HG02943 (cell line): ENCODE measurements around the gene NEK7.

ENCODE experiments used
- ATAC-seq: cut with Tn5 transposase; IDR thresholded peaks from one replicate; pipeline ENCODE4 v1.9.1; 2021; ENCODE audit warnings: mild to moderate bottlenecking, low read depth, moderate library complexity; ENCODE audit not compliant: unreplicated experiment

NEK7 gene

GRCh38 chr1:198246337-198246736 lies 89.5 kb downstream of the NEK7 start:
- ATAC-seq = no peak

- ATAC-seq = no peak
These were observed 96.5 kb downstream of the NEK7 start for GRCh38 chr1:198253259-198253658.

- peak; percentile 99 for ATAC-seq
These were observed 96.9 kb downstream of the NEK7 start for GRCh38 chr1:198253668-198254067.

GRCh38 chr1:198254521-198254920 lies 97.7 kb downstream of the NEK7 start:
- no peak for ATAC-seq

GRCh38 chr1:198254948-198255347 lies 98.2 kb downstream of the NEK7 start:
- no peak for ATAC-seq

- ATAC-seq = no peak
These were observed 99.0 kb downstream of the NEK7 start for GRCh38 chr1:198255784-198256183.

- no peak for ATAC-seq
These were observed 101.7 kb downstream of the NEK7 start for GRCh38 chr1:198258491-198258890.

- ATAC-seq = no peak
These were observed 102.7 kb downstream of the NEK7 start for GRCh38 chr1:198259333-198260074.

- ATAC-seq = no peak
These were observed 105.1 kb downstream of the NEK7 start for GRCh38 chr1:198261886-198262285.

GRCh38 chr1:198263186-198263585 lies 106.4 kb downstream of the NEK7 start:
- no peak for ATAC-seq

- ATAC-seq = no peak
These were observed 107.5 kb downstream of the NEK7 start for GRCh38 chr1:198264282-198264681.

GRCh38 chr1:198265073-198265661 lies 108.4 kb downstream of the NEK7 start:
- no peak for ATAC-seq

- no peak for ATAC-seq
These were observed 110.3 kb downstream of the NEK7 start for GRCh38 chr1:198267056-198267455.

GRCh38 chr1:198267921-198268320 lies 111.1 kb downstream of the NEK7 start:
- no peak for ATAC-seq

- ATAC-seq = no peak
These were observed 112.2 kb downstream of the NEK7 start for GRCh38 chr1:198268784-198269645.

GRCh38 chr1:198269646-198269940 lies 112.8 kb downstream of the NEK7 start:
- ATAC-seq = no peak

GRCh38 chr1:198270273-198270828 lies 113.6 kb downstream of the NEK7 start:
- no peak for ATAC-seq

- no peak for ATAC-seq
These were observed 114.7 kb downstream of the NEK7 start for GRCh38 chr1:198271467-198271866.

GRCh38 chr1:198272492-198272891 lies 115.7 kb downstream of the NEK7 start:
- no peak for ATAC-seq

- no peak for ATAC-seq
These were observed 117.0 kb downstream of the NEK7 start for GRCh38 chr1:198273748-198274295.

GRCh38 chr1:198275597-198275996 lies 118.8 kb downstream of the NEK7 start:
- no peak for ATAC-seq
